Right atrium auricular region (tissue), 2 donors: ENCODE results near the gene XPO4. TPM values are rescaled to one million over a fixed set of nuclear protein-coding genes. Genes with fewer than 3 reads are reported as not detected.
"Not testable (repeated sequence)": the region's sequence is repeated elsewhere in the genome, so short reads cannot be mapped to it uniquely, and the experiment has no call there.

Experiments used
- DNase-seq: peaks from one replicate; pipeline ENCODE4 v3.0.0-alpha.2; 2019; ENCODE audit warnings: low spot score
- H3K27ac ChIP-seq, 2 donors: fragments of 200-600 bp; sonication (generic); 1 replicate in 1 of 2; 2 replicates in 1 of 2; pipeline ENCODE4 v1.5.1; 2016 to 2019
- H3K27me3 ChIP-seq, 2 donors: fragments of 200-600 bp; sonication (generic); one replicate each; pipeline versions ENCODE4 v1.5.1 to v1.6.0; 2017 to 2019
- H3K36me3 ChIP-seq: fragments of 200-600 bp; sonication (generic); one replicate; pipeline ENCODE4 v1.5.1; 2016
- H3K4me1 ChIP-seq, 2 donors: fragments of 200-600 bp; sonication (generic); one replicate each; pipeline versions ENCODE4 v1.5.1 to v1.6.0; 2017 to 2019
- H3K4me3 ChIP-seq, 2 donors: fragments of 200-600 bp; sonication (generic); 1 replicate in 1 of 2; 2 replicates in 1 of 2; pipeline ENCODE4 v1.5.1; 2017 to 2019; ENCODE audit warnings: mild to moderate bottlenecking in 1 of 2, moderate library complexity in 1 of 2
- H3K9me3 ChIP-seq, 2 donors: fragments of 200-600 bp; sonication (generic); one replicate each; pipeline ENCODE4 v1.5.1; 2019
- total RNA-seq, 2 donors: library from RNA; depleted of rRNA; stranded (reverse); fragments of >200 nt; gene quantifications; one replicate each; pipeline ENCODE4 v1.1.0, GENCODE V29; 2016
- TF ChIP-seq, protein P1 (sequence below), 2 donors: fragments of 200-600 bp; sonication (generic); IDR thresholded peaks; one replicate each; pipeline ENCODE4 v1.5.1; 2019; ENCODE audit warnings: antibody characterized with exemption in 2 of 2

Gene XPO4
- total RNA-seq, 2 donors from 2014 or later = 9.7 to 10.6 TPM

GRCh38 chr13:20901668-20902437 is 693 bp downstream of the XPO4 start:
- TF ChIP-seq, protein P1, sequence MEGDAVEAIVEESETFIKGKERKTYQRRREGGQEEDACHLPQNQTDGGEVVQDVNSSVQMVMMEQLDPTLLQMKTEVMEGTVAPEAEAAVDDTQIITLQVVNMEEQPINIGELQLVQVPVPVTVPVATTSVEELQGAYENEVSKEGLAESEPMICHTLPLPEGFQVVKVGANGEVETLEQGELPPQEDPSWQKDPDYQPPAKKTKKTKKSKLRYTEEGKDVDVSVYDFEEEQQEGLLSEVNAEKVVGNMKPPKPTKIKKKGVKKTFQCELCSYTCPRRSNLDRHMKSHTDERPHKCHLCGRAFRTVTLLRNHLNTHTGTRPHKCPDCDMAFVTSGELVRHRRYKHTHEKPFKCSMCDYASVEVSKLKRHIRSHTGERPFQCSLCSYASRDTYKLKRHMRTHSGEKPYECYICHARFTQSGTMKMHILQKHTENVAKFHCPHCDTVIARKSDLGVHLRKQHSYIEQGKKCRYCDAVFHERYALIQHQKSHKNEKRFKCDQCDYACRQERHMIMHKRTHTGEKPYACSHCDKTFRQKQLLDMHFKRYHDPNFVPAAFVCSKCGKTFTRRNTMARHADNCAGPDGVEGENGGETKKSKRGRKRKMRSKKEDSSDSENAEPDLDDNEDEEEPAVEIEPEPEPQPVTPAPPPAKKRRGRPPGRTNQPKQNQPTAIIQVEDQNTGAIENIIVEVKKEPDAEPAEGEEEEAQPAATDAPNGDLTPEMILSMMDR (IDR thresholded peaks at IDR 0.05) = no peak
- peak overlapping the region; percentile 81 to 98 for H3K4me3 ChIP-seq
- no peaks in the 10 kb centered on the region for H3K27me3 ChIP-seq
- peaks cover 0 to 17% of the 10 kb centered on the region in 2 donors for H3K4me1 ChIP-seq
- DNase-seq = no peak
- H3K36me3 ChIP-seq = peaks cover 8% of the 10 kb centered on the region
- no peaks in the 10 kb centered on the region for H3K9me3 ChIP-seq
- peak overlapping the region; percentile 92 to 94 for H3K27ac ChIP-seq

DNA sequence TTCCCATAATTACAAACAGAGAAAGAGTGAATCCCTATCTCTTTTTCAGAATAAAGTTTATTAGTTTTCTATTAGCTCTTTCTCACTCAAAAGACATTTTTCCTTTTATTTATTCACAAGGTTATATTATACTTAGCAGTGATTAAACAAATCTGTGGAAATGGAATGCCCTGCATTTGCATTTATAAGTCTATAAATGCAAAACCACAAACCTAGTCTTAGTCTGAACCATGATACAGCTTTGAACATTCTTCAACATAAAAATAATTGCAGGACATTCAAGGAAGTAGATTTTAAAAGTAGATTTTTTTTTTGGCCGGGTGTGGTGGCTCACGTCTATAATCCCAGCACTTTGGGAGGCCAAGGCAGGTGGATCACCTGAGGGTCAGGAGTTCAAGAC is 8.3 kb downstream of the XPO4 start:
- Histone ChIP-seq H3K4me1 (no peaks in the 10 kb centered on the region), H3K27ac (no peak overlapping the region), H3K27me3 (no peaks in the 10 kb centered on the region), H3K9me3 (no peaks in the 10 kb centered on the region), H3K36me3 (no peaks in the 10 kb centered on the region), H3K4me3 (no peak overlapping the region)
- TF ChIP-seq, protein P1 (IDR thresholded peaks at IDR 0.05) = no peak
- no peak for DNase-seq

DNA sequence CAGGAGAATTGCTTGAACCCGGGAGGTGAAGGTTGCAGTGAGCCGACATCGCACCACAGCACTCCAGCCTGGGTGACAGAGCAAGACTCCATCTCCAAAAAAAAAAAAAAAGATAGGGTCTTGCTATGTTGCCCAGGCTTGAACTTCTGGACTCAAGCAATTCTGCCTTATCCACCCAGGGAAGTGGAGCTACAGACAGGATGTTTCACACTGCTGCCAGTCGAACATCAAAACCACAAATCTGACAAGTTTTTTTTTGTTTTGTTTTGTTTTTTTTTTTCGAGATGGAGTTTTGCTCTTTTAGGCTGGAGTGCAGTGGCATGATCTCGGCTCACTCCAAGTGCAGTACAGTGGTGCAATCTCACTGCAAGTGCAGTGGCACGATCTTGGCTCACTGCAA is 10.8 kb downstream of the XPO4 start:
- no peak overlapping the region for H3K27ac ChIP-seq
- no peaks in the 10 kb centered on the region for H3K4me1 ChIP-seq
- TF ChIP-seq, protein P1 (IDR thresholded peaks at IDR 0.05) = no peak
- no peak overlapping the region for H3K4me3 ChIP-seq
- no peaks in the 10 kb centered on the region for H3K27me3 ChIP-seq
- H3K36me3 ChIP-seq = no peaks in the 10 kb centered on the region
- DNase-seq = no peak
- H3K9me3 ChIP-seq = no peaks in the 10 kb centered on the region

DNA sequence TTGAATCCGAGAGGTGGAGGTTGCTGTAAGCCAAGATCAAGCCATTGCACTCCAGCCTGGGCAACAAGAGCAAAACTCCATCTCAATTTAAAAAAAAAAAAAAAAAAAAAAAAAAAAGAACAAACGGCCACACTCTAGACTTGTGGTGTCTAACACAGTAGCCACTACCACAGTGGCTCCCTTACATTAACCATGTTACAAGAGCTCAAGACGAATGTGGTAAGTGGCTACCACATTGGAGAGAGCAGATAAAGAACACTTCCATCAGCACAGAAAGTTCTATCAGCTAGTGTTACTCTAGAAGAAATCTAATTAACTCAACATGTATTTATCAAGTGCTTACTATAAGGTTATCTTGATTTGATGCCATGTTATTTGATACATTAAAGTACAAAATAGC is 11.5 kb downstream of the XPO4 start:
- no peaks in the 10 kb centered on the region for H3K36me3 ChIP-seq
- no peak overlapping the region for H3K27ac ChIP-seq
- TF ChIP-seq, protein P1 (IDR thresholded peaks at IDR 0.05) = no peak
- H3K4me3 ChIP-seq = no peak overlapping the region
- no peaks in the 10 kb centered on the region for H3K4me1 ChIP-seq
- no peaks in the 10 kb centered on the region for H3K27me3 ChIP-seq
- no peaks in the 10 kb centered on the region for H3K9me3 ChIP-seq
- DNase-seq = no peak

- not testable (repeated sequence) for H3K36me3 ChIP-seq, H3K9me3 ChIP-seq, H3K4me3 ChIP-seq, H3K4me1 ChIP-seq, DNase-seq, H3K27me3 ChIP-seq, H3K27ac ChIP-seq
Measured at GRCh38 chr13:20890540-20890939, 12.0 kb downstream of the XPO4 start.

GRCh38 chr13:20882206-20882605 is 20.3 kb downstream of the XPO4 start:
- Histone ChIP-seq H3K36me3 (peaks cover 5% of the 10 kb centered on the region), H3K27me3 (no peaks in the 10 kb centered on the region), H3K4me1 (peaks cover 0 to 13% of the 10 kb centered on the region in 2 donors), H3K27ac (no peak overlapping the region), H3K9me3 (no peaks in the 10 kb centered on the region), H3K4me3 (no peak overlapping the region)
- TF ChIP-seq, protein P1 (IDR thresholded peaks at IDR 0.05) = no peak
- no peak for DNase-seq
